Cerebellar cortex (tissue), 1 donor: Measurements from ENCODE around the gene PHF12.

Experiments used
- DNase-seq: peaks from one replicate; pipeline ENCODE4 v3.0.0-alpha.2; 2015; ENCODE audit warnings: low spot score

PHF12 gene

DNA sequence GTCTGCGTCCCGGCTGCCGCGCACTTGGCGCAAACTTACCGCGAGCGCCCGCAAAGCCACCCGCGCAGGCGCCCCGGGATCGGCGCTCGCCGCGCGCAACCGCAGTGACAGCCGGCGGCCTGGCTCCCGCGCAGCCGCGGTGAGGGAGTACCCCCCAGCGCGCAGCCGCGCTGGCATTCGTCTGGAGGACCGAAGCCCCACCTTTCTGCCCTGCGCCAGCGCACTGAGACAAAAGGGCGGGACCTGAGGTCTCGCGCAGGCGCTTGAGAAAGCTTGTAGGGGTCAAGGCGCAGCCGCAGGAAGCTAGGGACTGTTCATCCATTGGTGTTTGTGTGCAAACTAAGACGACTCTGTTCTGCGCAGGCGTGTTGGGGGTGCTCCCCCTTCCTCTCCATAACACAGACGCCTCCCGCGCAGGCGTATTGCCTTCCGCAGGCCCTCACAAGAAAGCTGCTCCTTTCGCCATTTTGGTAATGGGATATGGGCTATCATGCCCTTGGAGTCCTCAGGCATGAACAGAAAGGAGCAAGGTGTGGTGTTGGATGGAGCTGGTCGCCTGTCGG lies at the start of gene PHF12:
PHF12 (minus strand) TSS at position 91 of the 563 bp plus-strand sequence. CDS start 558 bp downstream, outside the sequence.
- DNase-seq, result peak; percentile 100

DNA sequence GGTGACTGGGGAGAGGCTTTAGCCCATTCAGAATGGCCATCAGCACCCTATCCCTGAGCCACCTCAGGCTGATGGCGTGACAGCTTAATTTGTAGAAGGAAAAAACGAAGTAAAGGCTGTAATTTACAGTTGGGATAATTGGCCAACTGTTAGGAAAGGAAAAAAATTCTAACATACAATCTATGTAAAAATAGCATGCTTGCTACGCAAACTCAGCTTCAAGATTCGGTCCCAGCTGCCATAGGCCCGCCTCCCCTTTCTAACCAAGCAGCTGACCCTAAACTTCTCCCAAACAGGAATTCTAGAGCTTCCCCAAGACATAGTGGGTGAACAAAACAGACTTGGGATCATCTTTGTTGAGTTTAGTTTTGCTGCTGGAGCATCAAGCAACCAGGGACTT lies 49.7 kb upstream of the PHF12 start:
- no peak for DNase-seq

DNA sequence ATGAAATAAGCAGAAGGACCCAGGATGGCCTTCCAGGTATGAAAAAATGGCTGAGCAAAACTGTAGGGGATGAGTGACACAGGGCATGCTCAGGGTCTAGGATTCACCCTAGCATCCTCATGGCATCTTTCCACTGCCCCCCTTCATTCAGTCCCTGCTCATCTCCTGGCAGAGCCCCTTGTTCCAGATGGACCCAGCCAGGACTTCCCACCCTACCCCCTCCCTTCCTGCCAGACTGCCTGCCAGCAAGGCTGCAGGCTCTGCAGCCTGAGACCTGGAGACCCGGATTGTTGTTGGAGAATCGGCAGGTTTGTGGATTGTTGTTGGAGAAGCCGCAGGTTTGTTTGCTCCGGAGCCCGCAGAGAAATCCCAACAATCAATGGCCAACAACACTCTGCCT lies 47.9 kb upstream of the PHF12 start:
- peak; percentile 90 for DNase-seq

DNA sequence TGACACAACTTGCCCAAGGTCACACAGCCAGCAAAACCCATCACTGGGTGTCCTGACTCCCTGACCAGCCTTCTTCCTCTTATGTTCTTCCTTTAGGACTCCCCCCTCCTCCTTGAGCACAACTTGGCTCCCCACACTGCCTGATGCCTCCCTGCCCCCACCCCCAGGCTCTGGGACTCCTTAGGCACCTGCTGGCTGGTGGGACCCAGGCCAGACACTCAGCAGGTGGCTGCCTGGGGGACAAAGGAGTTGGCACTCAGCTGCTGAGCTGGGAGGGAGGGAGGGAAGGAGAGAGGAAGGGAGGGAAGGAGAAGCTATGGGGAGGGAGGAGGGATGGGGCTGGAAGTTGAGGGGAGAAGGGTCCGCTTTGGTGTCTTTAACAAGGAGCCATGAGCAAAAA lies 46.5 kb upstream of the PHF12 start:
- DNase-seq, result no peak

DNA sequence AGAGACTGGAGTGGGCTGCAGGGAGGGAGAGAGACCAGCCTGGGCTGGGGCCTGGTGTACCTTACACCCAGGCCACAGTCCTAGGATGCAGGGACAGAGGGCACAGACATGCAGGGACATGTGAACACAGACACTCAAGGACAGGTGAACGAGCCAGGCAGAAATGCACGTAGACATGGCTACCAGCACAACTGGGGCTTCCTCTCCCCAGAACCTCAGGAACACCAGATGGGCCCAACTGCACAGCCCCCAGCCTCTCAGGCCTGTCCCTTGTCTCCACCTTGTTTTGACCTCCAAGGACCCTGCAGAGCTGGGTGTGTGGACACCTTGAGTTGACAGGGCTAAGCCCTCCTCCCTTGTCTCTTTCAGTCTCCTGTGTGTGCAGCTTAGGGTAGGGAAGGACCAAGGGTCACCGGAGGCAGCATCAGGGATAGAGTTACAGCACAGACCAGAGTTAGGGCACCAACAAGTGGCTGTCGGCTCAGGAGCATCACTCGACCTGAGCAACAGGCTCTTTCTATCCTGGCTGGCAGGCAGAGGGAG lies 45.3 kb upstream of the PHF12 start:
- DNase-seq, result no peak

DNA sequence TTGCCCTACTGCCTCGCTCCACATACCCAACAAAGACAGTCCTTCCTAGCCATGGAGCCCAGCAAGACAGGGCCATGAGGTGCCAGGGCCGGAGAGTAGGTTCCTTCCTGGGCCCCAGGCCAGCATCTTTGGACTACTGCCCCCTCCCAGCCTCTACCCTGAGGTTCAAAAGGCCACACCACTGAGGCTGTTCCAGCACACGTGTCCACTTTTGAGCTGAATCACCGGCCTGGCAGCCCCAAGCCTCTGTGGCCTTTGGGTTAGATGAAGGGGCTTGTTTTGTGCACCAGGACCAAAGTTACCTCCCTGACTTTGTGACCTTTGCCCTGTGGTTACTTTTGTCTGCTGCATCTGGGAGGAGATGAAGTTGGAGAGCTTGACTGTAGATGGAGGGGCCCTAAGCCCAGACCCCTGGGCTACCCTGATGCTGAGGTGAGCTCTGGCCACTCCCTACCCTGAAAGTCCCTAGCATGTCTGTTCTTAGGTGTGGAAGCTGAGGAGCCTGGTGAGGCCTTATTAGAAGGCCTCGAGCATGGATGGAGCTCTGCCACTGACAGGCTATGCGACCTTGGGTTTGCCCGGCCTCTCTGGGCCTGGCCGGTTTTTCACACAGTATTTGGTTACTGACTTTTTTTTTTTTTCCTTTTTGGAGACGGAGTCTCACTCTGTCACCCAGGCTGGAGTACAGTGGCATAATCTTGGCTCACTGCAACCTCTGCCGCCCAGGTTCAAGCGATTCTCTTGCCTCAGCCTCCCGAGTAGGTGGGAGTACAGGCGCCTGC lies 42.5 kb upstream of the PHF12 start:
- no peak for DNase-seq

DNA sequence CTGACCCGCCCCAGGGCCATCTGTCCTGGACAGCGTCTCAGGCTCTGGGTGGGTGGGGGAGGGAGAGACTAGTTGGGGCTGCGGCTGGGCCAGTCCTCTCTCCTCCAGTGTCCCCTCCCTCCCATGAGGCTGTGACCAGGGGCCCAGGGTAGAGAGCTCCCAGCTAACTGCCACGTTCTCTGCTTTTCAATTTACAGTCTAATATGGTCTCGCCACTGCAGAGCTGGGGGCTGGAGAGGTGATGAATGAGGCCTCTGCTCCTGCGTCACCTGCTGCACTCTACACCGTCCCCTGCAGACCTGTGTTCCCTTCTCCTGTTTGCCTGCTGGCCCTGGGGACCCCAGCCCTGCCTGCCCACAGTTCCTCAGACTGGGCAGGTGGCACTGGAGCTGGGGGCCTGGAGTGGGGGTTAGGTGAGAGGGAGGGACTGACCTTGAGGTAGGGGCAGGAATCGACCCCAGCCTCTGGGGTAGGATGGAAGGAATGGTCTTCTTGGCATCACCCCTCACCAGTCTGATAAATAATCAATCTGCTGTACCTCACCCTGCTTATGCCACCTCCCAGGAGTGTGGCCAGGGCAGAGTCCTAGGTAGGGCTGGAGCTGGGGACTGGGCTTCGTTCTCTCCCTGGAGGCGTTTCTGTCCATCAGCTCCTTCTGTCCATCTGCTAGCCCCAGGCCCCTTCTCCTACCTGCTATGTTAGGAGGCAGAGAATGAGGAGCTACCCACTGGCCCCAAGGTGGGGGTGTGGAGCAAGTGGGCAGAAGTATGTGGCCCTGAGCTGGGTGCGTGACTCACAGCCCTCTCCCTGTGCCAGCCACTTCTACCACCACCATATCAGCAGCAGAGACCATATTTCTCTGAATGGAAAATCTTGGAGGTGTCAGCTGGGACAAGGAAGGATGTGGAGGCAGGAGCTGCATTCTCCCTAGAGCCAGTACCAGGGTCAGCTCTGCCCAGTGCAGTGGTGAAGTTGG lies 41.6 kb upstream of the PHF12 start:
- no peak for DNase-seq

DNA sequence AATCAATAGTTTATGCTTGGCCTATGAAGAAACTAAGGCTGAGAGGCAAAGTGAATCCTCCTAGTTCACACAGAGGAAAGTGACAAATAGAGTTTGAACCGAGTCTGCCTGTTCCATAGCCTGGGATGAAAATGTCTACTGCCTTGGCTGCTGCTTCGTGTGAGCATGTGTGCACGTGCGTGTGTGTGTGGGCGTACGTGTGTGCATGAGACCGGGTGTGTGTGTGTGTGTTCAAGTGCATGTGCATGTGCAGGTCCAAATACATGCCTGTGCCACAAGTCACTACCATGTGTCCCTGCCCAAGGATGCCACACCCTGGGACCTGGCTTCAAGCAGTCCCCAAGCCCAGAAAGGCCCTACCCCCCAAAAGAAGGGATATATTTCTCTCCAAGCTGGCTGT lies 40.9 kb upstream of the PHF12 start:
- DNase-seq, result no peak

DNA sequence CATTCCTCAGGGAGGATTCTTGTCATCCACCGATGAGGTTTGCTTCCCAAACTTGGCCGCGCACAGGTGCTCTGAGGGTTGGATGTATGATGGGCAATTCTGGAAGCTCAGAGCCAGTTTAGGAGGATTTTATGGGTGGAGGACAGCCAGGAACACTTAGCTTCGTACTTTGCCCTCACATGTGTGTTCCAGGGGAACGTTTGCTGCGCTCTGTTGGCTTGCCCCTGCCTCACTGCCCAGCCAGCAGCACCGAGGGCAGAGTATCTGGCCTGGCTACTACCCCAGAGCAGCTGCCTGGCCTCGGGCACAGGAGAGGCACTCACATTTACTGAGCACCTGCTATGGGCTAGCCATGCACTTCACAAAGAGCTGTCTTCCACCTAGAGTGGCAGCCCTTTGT lies 40.5 kb upstream of the PHF12 start:
- no peak for DNase-seq

DNA sequence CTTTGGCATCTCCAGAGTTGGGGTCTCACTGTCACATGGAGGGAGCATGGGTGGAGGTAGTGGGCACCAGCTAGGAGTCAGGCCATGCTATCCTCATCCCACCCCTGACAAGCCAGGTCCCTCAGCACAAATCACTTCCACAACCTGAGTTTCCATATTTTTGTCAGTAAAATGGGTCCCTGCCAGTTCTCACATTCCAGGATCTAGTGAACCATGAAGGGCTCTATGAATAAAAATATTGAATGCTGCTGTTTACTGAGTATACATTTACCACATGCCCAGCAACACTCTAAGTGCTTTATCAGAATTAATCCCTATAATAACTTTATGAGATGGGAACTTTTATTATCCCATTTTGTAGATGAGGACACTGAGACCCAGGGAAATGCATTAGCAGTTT lies 37.7 kb upstream of the PHF12 start:
- no peak for DNase-seq

DNA sequence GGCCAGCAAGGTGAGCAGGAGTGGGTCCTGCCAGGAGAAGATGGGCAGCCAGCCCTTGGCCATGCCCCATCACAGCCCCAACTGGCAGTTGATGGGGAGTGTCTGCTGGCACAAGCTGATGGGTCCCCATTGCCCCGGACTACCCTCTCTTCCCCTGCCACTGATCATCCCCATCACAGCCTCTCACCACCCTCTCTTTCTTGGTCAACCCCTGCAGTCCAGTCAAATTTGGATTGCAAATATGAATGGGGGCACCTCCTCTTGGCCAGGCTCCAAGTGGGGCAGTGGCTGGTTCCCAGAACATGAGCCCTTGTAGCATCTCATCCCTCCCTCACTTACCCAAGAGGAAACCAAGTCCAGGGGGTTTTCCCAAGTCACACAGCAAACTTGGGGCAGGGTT lies 37.2 kb upstream of the PHF12 start:
- DNase-seq, result no peak

DNA sequence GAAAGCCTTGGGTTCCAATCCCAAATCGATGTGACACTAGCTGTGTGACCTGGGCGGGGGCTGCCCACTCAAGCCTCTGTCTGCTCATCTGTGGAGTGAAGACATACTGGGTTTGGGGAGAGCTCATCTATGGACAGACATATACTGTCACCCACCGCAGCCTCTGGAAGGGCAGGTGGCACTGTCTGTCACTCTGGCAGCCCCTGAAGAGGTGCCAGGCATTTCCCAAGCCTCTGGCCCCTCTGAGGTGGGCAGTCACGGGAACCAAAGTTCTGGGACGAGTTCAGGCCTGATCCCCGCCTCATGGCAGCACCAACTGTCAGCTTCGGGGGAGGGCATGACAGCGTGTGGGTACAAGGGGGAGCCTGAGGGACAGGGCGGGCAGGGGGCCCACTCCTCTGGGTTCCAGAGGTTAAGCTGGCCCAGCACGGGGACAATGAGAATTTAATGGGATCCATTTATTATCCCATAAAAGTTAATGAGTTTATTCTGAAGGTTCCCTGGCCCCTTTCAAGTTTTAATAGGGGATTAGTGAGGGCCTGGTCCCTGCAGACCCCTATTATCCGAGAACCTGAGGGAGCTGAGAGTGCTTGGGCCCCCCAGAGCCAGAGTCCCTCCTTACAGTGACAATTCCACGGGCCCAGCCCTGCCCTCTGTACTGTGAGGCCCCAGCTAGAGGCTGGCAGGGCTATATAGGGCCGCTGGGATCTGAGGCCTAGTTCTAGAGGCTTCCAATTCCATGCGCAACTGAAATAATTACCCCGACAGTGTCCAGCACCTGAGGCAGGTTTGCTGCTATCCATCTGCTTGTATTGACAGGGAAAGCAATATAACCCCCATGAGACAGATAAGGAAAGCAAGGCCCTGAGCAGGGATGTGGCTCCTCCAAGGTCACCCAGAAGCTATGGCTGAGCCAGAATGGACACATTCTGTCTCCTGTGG lies 35.7 kb upstream of the PHF12 start:
- no peak for DNase-seq

DNA sequence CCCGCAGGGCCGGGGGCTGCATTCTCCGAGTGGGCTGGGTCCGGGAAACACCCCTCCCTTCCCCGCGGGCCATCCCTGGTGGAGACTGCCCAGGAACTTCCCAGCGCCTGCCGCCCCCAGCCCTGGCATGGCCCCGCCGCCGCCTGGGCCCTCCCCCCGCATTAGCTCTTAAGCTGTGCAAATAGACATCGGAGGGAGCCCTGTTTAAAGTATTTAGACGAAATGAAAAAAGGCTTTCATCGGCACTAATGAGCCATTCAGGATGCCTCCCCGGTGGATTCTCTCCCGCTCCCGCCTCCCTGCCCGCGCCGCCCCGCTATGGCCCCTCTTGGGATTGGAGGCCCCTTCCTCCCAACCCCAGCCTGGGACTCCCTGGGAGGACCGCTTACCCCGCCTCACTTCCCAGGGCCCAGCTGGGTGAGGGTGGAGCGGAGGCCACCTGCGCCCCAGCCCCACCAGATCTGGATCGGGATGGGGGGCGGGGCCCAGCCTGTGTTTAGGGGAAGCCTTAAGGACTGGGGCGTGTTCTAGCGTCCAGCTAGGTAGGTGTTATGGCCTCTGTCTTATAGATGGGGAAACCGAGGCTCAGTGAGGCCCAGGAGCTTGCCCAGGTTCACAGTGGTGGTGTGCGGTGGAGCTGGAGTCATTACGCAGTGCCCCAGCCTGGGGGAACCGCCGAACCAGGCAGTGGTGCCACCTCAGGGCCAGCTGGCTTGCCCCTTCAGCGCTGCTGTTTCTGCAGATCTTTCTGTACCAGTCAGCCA lies 34.8 kb upstream of the PHF12 start:
- DNase-seq, result no peak

DNA sequence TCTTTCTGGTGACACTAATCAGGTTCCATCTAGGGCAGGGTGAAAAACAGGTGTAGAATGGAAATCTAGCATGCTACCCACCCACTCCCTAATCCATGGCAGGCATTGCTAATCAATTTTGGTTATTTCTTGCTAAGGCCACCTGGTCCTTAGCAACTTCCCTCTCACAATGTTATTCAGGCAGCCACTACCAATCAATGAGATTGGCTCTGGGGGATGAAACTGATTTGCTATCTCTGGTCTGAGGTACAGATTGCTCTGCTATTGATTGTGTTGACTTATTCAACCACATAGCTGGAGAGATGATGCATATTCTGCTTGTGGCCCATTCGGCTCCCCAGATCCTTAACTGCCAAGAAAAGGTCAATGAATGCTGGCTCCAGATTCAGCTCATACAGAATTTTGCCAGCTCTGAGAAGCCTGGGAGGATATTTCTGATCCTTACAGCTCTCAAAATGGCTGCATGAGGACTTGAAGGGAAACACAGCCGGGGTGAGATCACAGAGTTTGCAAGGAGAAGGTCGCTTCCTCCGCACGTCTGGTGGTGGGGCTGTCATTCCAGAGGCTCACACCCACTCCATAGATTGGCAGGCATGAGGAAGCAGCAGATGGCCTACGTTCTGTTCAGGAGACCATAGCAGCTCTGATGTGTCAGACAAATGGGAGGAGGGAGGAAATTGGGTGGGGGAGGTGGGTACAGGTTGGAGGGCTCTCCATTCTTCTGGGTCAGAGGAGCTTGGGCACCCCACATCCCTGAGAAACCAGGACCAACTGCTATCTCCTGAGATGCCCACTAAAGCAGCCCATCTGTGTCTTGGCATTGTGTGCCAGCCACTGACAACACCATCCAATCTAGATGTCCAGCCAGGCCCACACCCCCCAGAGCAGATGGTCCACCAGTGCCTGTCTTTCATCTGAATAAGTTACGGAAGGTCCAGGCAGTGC lies 32.2 kb upstream of the PHF12 start:
- peak; percentile 98 for DNase-seq

DNA sequence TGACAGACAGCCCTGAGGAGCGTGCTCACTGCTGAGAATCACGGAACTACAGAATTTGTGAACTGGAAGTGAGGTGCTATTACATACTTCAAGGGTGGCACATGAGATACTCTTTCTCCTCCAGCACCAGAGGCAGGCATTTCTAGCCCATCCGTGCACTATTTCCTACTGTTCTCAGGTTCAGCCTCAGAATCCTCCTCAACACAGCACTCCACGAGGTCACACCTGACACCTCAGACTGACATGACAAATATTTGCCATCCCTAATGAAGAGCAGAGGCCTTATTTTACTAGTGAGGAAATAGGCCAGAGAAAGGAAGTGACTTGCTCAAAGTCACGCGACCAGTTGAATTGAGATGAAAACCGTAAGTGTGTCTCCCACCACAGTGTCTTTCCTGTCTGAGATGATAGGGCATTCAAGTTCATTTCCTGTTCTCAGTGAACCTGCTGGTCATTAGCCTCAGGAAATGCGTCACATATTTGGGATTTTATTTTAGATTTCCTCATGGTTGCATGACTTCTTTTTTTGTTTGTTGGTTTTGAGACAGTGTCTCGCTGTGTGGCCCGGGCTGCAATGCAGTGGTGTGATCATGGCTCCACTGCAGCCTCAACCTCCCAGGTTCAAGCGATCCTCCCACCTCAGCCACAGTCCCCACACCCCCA lies 30.9 kb upstream of the PHF12 start:
- DNase-seq, result no peak

DNA sequence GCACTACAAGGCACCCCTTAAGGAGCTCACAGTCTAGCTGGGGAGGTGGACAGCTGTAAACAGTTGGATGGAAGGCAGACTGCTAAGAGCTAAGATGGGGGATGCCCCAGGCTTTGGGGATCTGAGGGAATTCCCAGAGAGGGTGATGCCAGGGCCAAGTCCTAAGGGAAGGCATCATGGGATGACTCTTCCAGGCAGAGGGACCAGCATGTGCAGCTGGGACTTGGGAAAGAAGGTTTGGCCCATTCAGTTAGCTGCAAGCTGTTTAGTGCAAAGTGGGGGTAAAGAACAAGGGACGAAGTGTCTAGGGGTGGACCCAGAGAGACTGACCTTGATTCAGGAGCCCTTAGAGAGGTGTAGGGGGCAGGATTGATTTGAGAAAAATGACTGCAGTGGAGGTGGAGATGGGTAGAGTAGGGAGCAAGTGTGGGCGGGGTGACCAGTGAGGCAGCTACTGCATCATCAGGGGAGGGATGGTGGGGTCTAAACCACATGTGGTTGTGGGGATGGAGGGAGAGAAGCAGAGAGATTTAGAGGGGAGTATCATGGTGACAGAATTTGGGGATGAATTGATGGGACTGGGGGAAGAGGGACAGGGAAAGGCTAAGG lies 27.1 kb upstream of the PHF12 start:
- DNase-seq, result no peak

DNA sequence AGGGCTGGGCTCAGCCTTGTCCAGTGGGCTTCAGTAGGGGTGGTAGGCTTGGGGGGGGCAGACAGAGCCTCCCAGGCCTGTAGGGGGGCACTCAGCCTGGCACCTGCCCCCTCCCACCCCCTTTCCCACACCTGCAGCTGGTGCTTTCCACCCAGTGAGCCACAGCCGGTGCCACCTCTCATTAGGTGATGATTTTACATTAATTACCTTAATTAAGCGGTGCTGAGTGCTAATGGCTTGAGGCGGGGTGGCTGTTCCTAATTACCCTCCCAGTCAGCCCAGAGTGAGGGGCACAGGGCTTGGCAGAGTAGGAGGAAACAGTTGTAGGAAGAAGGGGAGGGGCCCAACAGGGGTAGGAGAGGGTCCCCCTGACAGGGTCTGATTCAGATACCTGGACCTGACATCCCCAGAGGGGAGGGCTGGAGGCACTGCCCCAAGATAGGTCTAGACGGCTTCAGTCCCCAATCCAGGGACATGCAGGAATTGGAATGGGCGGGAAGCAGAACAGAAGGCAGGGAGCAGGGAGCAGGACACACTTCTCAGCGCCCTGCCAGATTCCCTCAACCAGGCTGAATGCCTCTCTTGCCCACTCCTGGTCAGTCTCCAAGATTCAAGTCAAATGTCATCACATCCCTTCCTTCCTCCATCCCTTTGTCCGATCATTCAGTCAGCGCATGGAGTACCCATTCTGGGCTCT lies 26.5 kb upstream of the PHF12 start:
- peak; percentile 85 for DNase-seq

DNA sequence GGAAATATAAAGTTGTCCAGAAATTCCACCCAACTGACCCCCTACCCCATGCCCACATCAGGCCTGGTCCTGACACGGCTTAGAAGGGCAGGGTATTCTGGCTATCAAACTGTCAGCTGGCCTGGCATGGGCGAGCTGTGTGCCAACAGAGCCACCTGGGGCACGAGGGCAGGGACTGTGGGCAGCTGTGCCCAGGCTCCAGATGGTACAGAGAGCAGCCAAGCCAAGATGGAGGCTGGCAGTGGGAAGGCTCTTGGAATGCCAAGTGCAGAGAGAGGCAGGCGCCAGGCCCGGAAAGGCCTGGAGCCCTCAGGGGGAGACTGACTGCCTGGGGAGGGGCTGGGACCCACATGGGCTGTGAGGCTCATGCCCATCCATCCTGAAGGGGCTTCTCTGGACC lies 24.3 kb upstream of the PHF12 start:
- DNase-seq, result peak; percentile 85
